ENCODE measurements around the gene CSMD2. TPM values are rescaled to one million over a fixed set of nuclear protein-coding genes. Genes with fewer than 3 reads are reported as not detected.

Gene CSMD2
- total RNA-seq, 1 experiment from 2014 or later, result 13.2 TPM

DNA sequence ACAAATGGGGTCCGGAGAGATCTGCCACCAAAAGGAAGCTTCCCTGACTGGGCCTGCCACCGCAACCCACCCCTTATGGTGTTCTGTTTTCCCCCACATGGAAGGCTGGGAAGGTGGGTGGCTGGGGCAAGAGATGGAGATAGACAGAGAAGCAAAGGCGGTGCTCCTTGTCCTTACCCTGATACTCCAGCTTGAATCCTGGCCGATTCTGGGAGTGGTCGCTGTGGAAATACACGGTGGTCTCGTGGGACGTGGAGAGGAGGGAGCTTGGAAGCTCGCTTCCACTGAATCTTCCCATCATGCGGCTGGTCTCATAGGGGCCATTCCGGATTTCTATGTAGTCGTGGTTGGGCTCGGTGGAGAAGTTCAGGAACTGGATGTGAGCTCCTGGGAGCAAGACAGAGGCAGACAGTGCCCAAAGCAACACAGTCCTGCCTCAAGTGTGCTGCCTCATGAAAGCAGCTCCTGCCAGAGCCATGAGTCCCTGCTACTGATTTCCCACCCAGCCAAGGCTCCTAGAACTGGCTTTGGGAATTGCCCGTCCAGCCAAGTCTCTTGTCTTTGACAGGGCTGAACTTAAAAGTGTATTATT, 554.1 kb downstream of the CSMD2 start (continued):
- TF ChIP-seq ESRRA (CRISPR knock-in tag; IDR thresholded peaks at IDR 0.05; ENCODE audit: borderline replicate concordance), result no peak
- no peak for TF ChIP-seq EMX1 (CRISPR knock-in tag; IDR thresholded peaks at IDR 0.05)
- TF ChIP-seq, protein P1, sequence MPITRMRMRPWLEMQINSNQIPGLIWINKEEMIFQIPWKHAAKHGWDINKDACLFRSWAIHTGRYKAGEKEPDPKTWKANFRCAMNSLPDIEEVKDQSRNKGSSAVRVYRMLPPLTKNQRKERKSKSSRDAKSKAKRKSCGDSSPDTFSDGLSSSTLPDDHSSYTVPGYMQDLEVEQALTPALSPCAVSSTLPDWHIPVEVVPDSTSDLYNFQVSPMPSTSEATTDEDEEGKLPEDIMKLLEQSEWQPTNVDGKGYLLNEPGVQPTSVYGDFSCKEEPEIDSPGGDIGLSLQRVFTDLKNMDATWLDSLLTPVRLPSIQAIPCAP (CRISPR knock-in tag; IDR thresholded peaks at IDR 0.05), result no peak
- TF ChIP-seq JUN (CRISPR knock-in tag; IDR thresholded peaks at IDR 0.05), result no peak

DNA sequence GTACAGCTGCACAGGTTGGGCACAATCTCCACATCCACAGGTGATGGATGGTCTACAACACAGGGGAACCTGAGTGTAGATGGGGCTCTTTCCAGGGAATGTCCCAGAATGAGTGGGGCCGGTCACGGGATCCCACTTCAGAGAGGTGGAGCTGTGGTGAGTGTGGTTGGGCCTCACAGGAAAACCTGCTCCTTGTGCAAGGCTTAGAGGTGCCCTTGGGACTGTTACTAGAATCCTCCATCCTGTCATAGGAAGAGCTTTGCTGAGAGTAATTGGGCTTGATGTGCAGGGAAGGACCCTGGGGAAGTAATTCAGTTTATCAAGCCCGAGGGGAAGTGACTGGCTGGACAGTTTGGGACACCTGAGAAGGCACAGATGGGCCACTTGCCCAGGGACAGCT, 554.6 kb downstream of the CSMD2 start:
- ChIA-PET CTCF (interaction anchor here (0.8 to 1.3 kb wide), 3 partner anchors 23 to 140 kb away, joined by 3 to 5 read pairs (median 5); no protein-coding TSS in a partner anchor), POLR2A (no interaction called here)
- peaks cover 5% of the 10 kb centered on the region for H3K27me3 Mint-ChIP-seq (ENCODE audit: low read depth)
- no peak for DNase-seq (ENCODE audit: low spot score)
- H3K9me3 Mint-ChIP-seq, result no peaks in the 10 kb centered on the region
- H3K4me1 Mint-ChIP-seq, result no peaks in the 10 kb centered on the region
- ATAC-seq, result no peak
- no peak overlapping the region for H3K4me3 Mint-ChIP-seq
- no peaks in the 10 kb centered on the region for H3K36me3 Mint-ChIP-seq
- H3K27ac Mint-ChIP-seq, result no peak overlapping the region
- TF ChIP-seq, protein P2, sequence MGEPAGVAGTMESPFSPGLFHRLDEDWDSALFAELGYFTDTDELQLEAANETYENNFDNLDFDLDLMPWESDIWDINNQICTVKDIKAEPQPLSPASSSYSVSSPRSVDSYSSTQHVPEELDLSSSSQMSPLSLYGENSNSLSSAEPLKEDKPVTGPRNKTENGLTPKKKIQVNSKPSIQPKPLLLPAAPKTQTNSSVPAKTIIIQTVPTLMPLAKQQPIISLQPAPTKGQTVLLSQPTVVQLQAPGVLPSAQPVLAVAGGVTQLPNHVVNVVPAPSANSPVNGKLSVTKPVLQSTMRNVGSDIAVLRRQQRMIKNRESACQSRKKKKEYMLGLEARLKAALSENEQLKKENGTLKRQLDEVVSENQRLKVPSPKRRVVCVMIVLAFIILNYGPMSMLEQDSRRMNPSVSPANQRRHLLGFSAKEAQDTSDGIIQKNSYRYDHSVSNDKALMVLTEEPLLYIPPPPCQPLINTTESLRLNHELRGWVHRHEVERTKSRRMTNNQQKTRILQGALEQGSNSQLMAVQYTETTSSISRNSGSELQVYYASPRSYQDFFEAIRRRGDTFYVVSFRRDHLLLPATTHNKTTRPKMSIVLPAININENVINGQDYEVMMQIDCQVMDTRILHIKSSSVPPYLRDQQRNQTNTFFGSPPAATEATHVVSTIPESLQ (CRISPR knock-in tag; IDR thresholded peaks at IDR 0.05), result no peak
- TF ChIP-seq, protein P3, sequence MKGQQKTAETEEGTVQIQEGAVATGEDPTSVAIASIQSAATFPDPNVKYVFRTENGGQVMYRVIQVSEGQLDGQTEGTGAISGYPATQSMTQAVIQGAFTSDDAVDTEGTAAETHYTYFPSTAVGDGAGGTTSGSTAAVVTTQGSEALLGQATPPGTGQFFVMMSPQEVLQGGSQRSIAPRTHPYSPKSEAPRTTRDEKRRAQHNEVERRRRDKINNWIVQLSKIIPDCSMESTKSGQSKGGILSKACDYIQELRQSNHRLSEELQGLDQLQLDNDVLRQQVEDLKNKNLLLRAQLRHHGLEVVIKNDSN (CRISPR knock-in tag; IDR thresholded peaks at IDR 0.05), result no peak
- TF ChIP-seq, protein P4, sequence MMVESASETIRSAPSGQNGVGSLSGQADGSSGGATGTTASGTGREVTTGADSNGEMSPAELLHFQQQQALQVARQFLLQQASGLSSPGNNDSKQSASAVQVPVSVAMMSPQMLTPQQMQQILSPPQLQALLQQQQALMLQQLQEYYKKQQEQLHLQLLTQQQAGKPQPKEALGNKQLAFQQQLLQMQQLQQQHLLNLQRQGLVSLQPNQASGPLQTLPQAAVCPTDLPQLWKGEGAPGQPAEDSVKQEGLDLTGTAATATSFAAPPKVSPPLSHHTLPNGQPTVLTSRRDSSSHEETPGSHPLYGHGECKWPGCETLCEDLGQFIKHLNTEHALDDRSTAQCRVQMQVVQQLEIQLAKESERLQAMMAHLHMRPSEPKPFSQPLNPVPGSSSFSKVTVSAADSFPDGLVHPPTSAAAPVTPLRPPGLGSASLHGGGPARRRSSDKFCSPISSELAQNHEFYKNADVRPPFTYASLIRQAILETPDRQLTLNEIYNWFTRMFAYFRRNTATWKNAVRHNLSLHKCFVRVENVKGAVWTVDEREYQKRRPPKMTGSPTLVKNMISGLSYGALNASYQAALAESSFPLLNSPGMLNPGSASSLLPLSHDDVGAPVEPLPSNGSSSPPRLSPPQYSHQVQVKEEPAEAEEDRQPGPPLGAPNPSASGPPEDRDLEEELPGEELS (CRISPR knock-in tag; IDR thresholded peaks at IDR 0.05), result no peak
- TF ChIP-seq SMAD3 (CRISPR knock-in tag; IDR thresholded peaks at IDR 0.05; ENCODE audit: borderline replicate concordance) (no peak), CREM (CRISPR knock-in tag; IDR thresholded peaks at IDR 0.05) (no peak), GTF2I (CRISPR knock-in tag; conservative IDR thresholded peaks at IDR 0.05) (no peak), NFYB (CRISPR knock-in tag; conservative IDR thresholded peaks at IDR 0.05; ENCODE audit: low read depth) (no peak)
- TF ChIP-seq, protein P5, sequence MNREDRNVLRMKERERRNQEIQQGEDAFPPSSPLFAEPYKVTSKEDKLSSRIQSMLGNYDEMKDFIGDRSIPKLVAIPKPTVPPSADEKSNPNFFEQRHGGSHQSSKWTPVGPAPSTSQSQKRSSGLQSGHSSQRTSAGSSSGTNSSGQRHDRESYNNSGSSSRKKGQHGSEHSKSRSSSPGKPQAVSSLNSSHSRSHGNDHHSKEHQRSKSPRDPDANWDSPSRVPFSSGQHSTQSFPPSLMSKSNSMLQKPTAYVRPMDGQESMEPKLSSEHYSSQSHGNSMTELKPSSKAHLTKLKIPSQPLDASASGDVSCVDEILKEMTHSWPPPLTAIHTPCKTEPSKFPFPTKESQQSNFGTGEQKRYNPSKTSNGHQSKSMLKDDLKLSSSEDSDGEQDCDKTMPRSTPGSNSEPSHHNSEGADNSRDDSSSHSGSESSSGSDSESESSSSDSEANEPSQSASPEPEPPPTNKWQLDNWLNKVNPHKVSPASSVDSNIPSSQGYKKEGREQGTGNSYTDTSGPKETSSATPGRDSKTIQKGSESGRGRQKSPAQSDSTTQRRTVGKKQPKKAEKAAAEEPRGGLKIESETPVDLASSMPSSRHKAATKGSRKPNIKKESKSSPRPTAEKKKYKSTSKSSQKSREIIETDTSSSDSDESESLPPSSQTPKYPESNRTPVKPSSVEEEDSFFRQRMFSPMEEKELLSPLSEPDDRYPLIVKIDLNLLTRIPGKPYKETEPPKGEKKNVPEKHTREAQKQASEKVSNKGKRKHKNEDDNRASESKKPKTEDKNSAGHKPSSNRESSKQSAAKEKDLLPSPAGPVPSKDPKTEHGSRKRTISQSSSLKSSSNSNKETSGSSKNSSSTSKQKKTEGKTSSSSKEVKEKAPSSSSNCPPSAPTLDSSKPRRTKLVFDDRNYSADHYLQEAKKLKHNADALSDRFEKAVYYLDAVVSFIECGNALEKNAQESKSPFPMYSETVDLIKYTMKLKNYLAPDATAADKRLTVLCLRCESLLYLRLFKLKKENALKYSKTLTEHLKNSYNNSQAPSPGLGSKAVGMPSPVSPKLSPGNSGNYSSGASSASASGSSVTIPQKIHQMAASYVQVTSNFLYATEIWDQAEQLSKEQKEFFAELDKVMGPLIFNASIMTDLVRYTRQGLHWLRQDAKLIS (CRISPR knock-in tag; IDR thresholded peaks at IDR 0.05; ENCODE audit: borderline replicate concordance), result no peak
- TF ChIP-seq, protein P6, sequence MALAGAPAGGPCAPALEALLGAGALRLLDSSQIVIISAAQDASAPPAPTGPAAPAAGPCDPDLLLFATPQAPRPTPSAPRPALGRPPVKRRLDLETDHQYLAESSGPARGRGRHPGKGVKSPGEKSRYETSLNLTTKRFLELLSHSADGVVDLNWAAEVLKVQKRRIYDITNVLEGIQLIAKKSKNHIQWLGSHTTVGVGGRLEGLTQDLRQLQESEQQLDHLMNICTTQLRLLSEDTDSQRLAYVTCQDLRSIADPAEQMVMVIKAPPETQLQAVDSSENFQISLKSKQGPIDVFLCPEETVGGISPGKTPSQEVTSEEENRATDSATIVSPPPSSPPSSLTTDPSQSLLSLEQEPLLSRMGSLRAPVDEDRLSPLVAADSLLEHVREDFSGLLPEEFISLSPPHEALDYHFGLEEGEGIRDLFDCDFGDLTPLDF (CRISPR knock-in tag; IDR thresholded peaks at IDR 0.05), result no peak
- TF ChIP-seq, protein P7, sequence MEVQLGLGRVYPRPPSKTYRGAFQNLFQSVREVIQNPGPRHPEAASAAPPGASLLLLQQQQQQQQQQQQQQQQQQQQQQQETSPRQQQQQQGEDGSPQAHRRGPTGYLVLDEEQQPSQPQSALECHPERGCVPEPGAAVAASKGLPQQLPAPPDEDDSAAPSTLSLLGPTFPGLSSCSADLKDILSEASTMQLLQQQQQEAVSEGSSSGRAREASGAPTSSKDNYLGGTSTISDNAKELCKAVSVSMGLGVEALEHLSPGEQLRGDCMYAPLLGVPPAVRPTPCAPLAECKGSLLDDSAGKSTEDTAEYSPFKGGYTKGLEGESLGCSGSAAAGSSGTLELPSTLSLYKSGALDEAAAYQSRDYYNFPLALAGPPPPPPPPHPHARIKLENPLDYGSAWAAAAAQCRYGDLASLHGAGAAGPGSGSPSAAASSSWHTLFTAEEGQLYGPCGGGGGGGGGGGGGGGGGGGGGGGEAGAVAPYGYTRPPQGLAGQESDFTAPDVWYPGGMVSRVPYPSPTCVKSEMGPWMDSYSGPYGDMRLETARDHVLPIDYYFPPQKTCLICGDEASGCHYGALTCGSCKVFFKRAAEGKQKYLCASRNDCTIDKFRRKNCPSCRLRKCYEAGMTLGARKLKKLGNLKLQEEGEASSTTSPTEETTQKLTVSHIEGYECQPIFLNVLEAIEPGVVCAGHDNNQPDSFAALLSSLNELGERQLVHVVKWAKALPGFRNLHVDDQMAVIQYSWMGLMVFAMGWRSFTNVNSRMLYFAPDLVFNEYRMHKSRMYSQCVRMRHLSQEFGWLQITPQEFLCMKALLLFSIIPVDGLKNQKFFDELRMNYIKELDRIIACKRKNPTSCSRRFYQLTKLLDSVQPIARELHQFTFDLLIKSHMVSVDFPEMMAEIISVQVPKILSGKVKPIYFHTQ (CRISPR knock-in tag; IDR thresholded peaks at IDR 0.05), result no peak
- TF ChIP-seq, protein P8, sequence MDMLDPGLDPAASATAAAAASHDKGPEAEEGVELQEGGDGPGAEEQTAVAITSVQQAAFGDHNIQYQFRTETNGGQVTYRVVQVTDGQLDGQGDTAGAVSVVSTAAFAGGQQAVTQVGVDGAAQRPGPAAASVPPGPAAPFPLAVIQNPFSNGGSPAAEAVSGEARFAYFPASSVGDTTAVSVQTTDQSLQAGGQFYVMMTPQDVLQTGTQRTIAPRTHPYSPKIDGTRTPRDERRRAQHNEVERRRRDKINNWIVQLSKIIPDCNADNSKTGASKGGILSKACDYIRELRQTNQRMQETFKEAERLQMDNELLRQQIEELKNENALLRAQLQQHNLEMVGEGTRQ (CRISPR knock-in tag; IDR thresholded peaks at IDR 0.05), result no peak
- TF ChIP-seq, protein P9, sequence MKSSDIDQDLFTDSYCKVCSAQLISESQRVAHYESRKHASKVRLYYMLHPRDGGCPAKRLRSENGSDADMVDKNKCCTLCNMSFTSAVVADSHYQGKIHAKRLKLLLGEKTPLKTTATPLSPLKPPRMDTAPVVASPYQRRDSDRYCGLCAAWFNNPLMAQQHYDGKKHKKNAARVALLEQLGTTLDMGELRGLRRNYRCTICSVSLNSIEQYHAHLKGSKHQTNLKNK (CRISPR knock-in tag; IDR thresholded peaks at IDR 0.05), result no peak
- TF ChIP-seq, protein P10, sequence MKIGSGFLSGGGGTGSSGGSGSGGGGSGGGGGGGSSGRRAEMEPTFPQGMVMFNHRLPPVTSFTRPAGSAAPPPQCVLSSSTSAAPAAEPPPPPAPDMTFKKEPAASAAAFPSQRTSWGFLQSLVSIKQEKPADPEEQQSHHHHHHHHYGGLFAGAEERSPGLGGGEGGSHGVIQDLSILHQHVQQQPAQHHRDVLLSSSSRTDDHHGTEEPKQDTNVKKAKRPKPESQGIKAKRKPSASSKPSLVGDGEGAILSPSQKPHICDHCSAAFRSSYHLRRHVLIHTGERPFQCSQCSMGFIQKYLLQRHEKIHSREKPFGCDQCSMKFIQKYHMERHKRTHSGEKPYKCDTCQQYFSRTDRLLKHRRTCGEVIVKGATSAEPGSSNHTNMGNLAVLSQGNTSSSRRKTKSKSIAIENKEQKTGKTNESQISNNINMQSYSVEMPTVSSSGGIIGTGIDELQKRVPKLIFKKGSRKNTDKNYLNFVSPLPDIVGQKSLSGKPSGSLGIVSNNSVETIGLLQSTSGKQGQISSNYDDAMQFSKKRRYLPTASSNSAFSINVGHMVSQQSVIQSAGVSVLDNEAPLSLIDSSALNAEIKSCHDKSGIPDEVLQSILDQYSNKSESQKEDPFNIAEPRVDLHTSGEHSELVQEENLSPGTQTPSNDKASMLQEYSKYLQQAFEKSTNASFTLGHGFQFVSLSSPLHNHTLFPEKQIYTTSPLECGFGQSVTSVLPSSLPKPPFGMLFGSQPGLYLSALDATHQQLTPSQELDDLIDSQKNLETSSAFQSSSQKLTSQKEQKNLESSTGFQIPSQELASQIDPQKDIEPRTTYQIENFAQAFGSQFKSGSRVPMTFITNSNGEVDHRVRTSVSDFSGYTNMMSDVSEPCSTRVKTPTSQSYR (CRISPR knock-in tag; IDR thresholded peaks at IDR 0.05), result no peak

Measured in WTC11 (cell line).